BJ (cell line): ENCODE measurements around the gene OMG. TPM values are rescaled to one million over a fixed set of nuclear protein-coding genes. Genes with fewer than 3 reads are reported as not detected.

Source experiments
- CTCF ChIA-PET: fragments of 350-600 bp; formaldehyde crosslinking; extraction: SDS; loops from one replicate; lab custom pipeline; 2021; ENCODE audit warnings: antibody characterized with exemption, inconsistent platforms; lab: Yijun Ruan, JAX
- POLR2A ChIA-PET: fragments of 300-600 bp; sonication (Branson Sonifier 250); formaldehyde crosslinking; extraction: SDS; loops from one replicate; lab custom pipeline; 2021; ENCODE audit warnings: antibody characterized with exemption; lab: Charles Lee
- DNase-seq: peaks from one replicate; pipeline ENCODE4 v3.0.0-alpha.2; 2011; ENCODE audit warnings: low read depth
- H3K27me3 ChIP-seq: 2 replicates; pipeline ENCODE4 v1.6.0; 2011; ENCODE audit warnings: low read length; ENCODE audit not compliant: control insufficient read depth, insufficient read depth
- H3K36me3 ChIP-seq: 2 replicates; pipeline ENCODE4 v1.5.1; 2011; ENCODE audit warnings: low read length; ENCODE audit not compliant: control insufficient read depth, insufficient read depth
- H3K4me3 ChIP-seq: 2 replicates; pipeline ENCODE4 v1.5.1; 2011; ENCODE audit warnings: low read depth, mild to moderate bottlenecking, control low read depth, low read length
- CTCF ChIP-seq: IDR thresholded peaks from 2 replicates; pipeline ENCODE4 v1.5.1; 2011; ENCODE audit warnings: low read depth, mild to moderate bottlenecking, control low read depth, inconsistent platforms, low read length, moderate library complexity; ENCODE audit not compliant: insufficient read depth
- polyA plus RNA-seq: library from polyadenylated mRNA; depleted of rRNA; stranded (reverse); fragments of >200 nt; gene quantifications from 2 replicates; pipeline ENCODE4 v1.2.3, GENCODE V29; 2011

Gene OMG
- polyA plus RNA-seq, 1 experiment, result 0.13 TPM

GRCh38 chr17:31327534-31328159 lies 30.6 kb upstream of the OMG start:
- POLR2A ChIA-PET, result no interaction called here

GRCh38 chr17:31323551-31323950 lies 26.5 kb upstream of the OMG start:
- TF ChIP-seq CTCF, result no peak
- Histone ChIP-seq H3K27me3 (no peaks in the 10 kb centered on the region), H3K36me3 (no peaks in the 10 kb centered on the region), H3K4me3 (no peak overlapping the region)
- ChIA-PET POLR2A (no interaction called here), CTCF (interaction anchor here (0.6 to 0.7 kb wide), 2 partner anchors 205 to 220 kb away, joined by 3 to 4 read pairs; no protein-coding TSS in a partner anchor)
- DNase-seq, result no peak

More at GRCh38 chr17:31327534-31328159, 30.6 kb upstream of the OMG start:
- peak; percentile 51 for DNase-seq
- no peaks in the 10 kb centered on the region for H3K36me3 ChIP-seq
- no peak for TF ChIP-seq CTCF
- no peaks in the 10 kb centered on the region for H3K27me3 ChIP-seq
- H3K4me3 ChIP-seq, result no peak overlapping the region
- CTCF ChIA-PET, result no interaction called here

GRCh38 chr17:31321966-31322365 lies 24.9 kb upstream of the OMG start:
- ChIA-PET CTCF (no interaction called here), POLR2A (no interaction called here)
- no peaks in the 10 kb centered on the region for H3K36me3 ChIP-seq

GRCh38 chr17:31321481-31321880 lies 24.4 kb upstream of the OMG start, which contains the start of gene EVI2A:
EVI2A (minus strand) TSS chr17:31321622; CDS start chr17:31319013, 2,609 bp downstream.
- TF ChIP-seq CTCF, result no peak
- H3K4me3 ChIP-seq, result no peak within 1 kb of the TSS
- H3K27me3 ChIP-seq, result no peaks in the 10 kb centered on the region
- H3K36me3 ChIP-seq, result no peaks in the 10 kb centered on the region
- POLR2A ChIA-PET, result interaction anchor here (0.6 kb wide), 1 partner anchor 18 kb away, joined by 4 read pairs; no protein-coding TSS in a partner anchor
- CTCF ChIA-PET, result no interaction called here
- DNase-seq, result peak; percentile 47

More at GRCh38 chr17:31321966-31322365, 24.9 kb upstream of the OMG start:
- H3K4me3 ChIP-seq, result no peak overlapping the region
- no peak for TF ChIP-seq CTCF
- no peaks in the 10 kb centered on the region for H3K27me3 ChIP-seq
- DNase-seq, result no peak

- Histone ChIP-seq H3K36me3 (no peaks in the 10 kb centered on the region), H3K4me3 (no peak overlapping the region), H3K27me3 (no peaks in the 10 kb centered on the region)
- ChIA-PET POLR2A (interaction anchor here (0.6 kb wide), 1 partner anchor 19 kb away, joined by 4 read pairs; no protein-coding TSS in a partner anchor), CTCF (no interaction called here)
- no peak for DNase-seq
- TF ChIP-seq CTCF, result no peak
Measured at GRCh38 chr17:31320791-31321190, 23.8 kb upstream of the OMG start.
